PC-3 (cell line): ENCODE measurements around the gene SESTD1. TPM values are rescaled to one million over a fixed set of nuclear protein-coding genes. Genes with fewer than 3 reads are reported as not detected.

Experiments used
- ATAC-seq: fragments of 200-7000 bp; cut with Tn5 transposase; 2 replicates; pipeline ENCODE4 v1.9.1; 2020; ENCODE audit warnings: mild to moderate bottlenecking, moderate library complexity
- BruUV-seq: library from RNA; stranded (reverse); fragments of 400-500 nt; replicated peaks from 2 replicates; lab custom pipeline; 2021; lab: Mats Ljungman, UMichigan
- CTCF ChIA-PET: fragments of 300-600 bp; sonication (Branson Sonifier 250); formaldehyde crosslinking; loops from one replicate; lab custom pipeline; 2022; ENCODE audit warnings: antibody characterized with exemption; lab: Charles Lee
- POLR2A ChIA-PET: fragments of 300-600 bp; sonication (Branson Sonifier 250); formaldehyde crosslinking; loops from one replicate; lab custom pipeline; 2022; ENCODE audit warnings: antibody characterized with exemption; ENCODE audit not compliant: unreplicated experiment; lab: Charles Lee
- DNase-seq: peaks from one replicate; pipeline ENCODE4 v3.0.0-alpha.2; 2015
- H2AFZ ChIP-seq: fragments of 300-600 bp; sonication (generic); 2 replicates; pipeline ENCODE4 v1.6.0; 2016; ENCODE audit warnings: antibody characterized with exemption, low read length
- H3F3A ChIP-seq: fragments of 300-600 bp; sonication (generic); one replicate; pipeline ENCODE4 v1.6.0; 2017; ENCODE audit warnings: antibody characterized with exemption, low read length, control low read depth, mild to moderate bottlenecking; ENCODE audit not compliant: unreplicated experiment
- H3K27ac ChIP-seq: fragments of 300-600 bp; sonication (generic); 2 replicates; pipeline ENCODE4 v1.5.1; 2016; ENCODE audit warnings: mild to moderate bottlenecking, low read length
- H3K27me3 ChIP-seq: fragments of 300-600 bp; sonication (generic); 2 replicates; pipeline ENCODE4 v1.6.1; 2016; ENCODE audit warnings: low read length, mixed read lengths
- H3K36me3 ChIP-seq: fragments of 300-600 bp; sonication (generic); 2 replicates; pipeline ENCODE4 v1.6.1; 2016; ENCODE audit warnings: low read depth, mixed run types, low read length, mixed read lengths
- H3K4me1 ChIP-seq: fragments of 300-600 bp; sonication (generic); 2 replicates; pipeline ENCODE4 v1.5.1; 2016; ENCODE audit warnings: low read length; ENCODE audit not compliant: insufficient read depth
- H3K4me2 ChIP-seq: fragments of 300-600 bp; sonication (generic); 2 replicates; pipeline ENCODE4 v1.6.0; 2016; ENCODE audit warnings: low read length
- H3K4me3 ChIP-seq: fragments of 300-600 bp; sonication (generic); 2 replicates; pipeline ENCODE4 v1.5.1; 2016; ENCODE audit warnings: mild to moderate bottlenecking, low read length, mixed read lengths
- H3K79me2 ChIP-seq: fragments of 300-600 bp; sonication (generic); 2 replicates; pipeline ENCODE4 v1.6.1; 2017; ENCODE audit warnings: low read length, mixed read lengths
- H3K9ac ChIP-seq: fragments of 300-600 bp; sonication (generic); 2 replicates; pipeline ENCODE4 v1.6.0; 2016; ENCODE audit warnings: mild to moderate bottlenecking, low read length
- H3K9me2 ChIP-seq: fragments of 300-600 bp; sonication (generic); replicated peaks from 2 replicates; pipeline ENCODE4 v1.6.1; 2016; ENCODE audit warnings: mixed run types, low read length, mixed read lengths
- H3K9me3 ChIP-seq: fragments of 300-600 bp; sonication (generic); 2 replicates; pipeline ENCODE4 v1.6.1; 2016; ENCODE audit warnings: low read length, mixed read lengths
- H4K20me1 ChIP-seq: fragments of 300-600 bp; sonication (generic); 2 replicates; pipeline ENCODE4 v1.6.1; 2016; ENCODE audit warnings: low read length, mixed read lengths
- EZH2 ChIP-seq: fragments of 300-600 bp; sonication (generic); IDR thresholded peaks from one replicate; pipeline ENCODE4 v1.6.1; 2017; ENCODE audit warnings: antibody characterized with exemption, mild to moderate bottlenecking, low read length; ENCODE audit not compliant: unreplicated experiment
- EZH2phosphoT487 ChIP-seq: fragments of 300-600 bp; sonication (generic); IDR thresholded peaks from 2 replicates; pipeline ENCODE4 v1.6.1; 2018; ENCODE audit warnings: mild to moderate bottlenecking, antibody characterized with exemption, low read length, borderline replicate concordance
- intact Hi-C: fragments of 100-400 bp; cut with micrococcal nuclease; formaldehyde crosslinking; loops from 2 replicates; pipeline ENCODE4 v1.9.0; 2023
- total RNA-seq: library from RNA; depleted of rRNA; stranded (reverse); fragments of >200 nt; gene quantifications from 2 replicates; pipeline ENCODE4 v1.2.3, GENCODE V29; 2014
- TF ChIP-seq, protein P1 (sequence below): fragments of 300-600 bp; sonication (generic); conservative IDR thresholded peaks from 2 replicates; pipeline ENCODE4 v1.5.1; 2017; ENCODE audit warnings: antibody characterized with exemption, low read depth, mild to moderate bottlenecking, low read length

Gene SESTD1
- total RNA-seq, 1 experiment from 2014 or later: 12.2 TPM

DNA sequence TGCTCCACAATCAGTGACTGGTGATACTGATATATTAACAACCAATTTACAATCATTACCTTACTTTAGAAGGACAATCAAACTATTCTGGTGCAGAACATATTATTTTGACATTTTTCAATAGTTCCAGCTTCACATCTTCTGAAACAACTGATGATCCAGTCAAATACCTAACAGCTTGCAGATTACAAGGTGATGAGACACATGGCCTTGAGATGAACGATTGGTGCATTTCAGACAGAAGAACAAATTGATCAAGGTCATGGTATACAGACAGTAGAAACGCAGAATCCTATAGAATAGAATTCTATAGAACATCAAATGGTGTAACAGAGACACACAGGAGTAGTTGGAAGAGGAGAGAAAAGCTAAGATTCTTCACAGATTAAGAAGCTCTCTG is 24.8 kb downstream of the SESTD1 start:
- Histone ChIP-seq H3K27ac (peak overlapping the region; percentile 17; the same call in 1 of the 2 replicates), H2AFZ (no peak overlapping the region), H3K4me1 (peaks cover 62% of the 10 kb centered on the region), H3K9me3 (no peaks in the 10 kb centered on the region), H3K9ac (no peak overlapping the region), H3K4me3 (no peak overlapping the region), H3K9me2 (no peaks in the 10 kb centered on the region), H3F3A (peaks cover 6% of the 10 kb centered on the region), H4K20me1 (peaks cover 5% of the 10 kb centered on the region; the same call in 1 of the 2 replicates), H3K4me2 (peak overlapping the region; percentile 76), H3K36me3 (no peaks in the 10 kb centered on the region), H3K79me2 (peaks cover 76% of the 10 kb centered on the region), H3K27me3 (no peaks in the 10 kb centered on the region)
- TF ChIP-seq EZH2 (no peak), EZH2phosphoT487 (no peak)
- TF ChIP-seq, protein P1, sequence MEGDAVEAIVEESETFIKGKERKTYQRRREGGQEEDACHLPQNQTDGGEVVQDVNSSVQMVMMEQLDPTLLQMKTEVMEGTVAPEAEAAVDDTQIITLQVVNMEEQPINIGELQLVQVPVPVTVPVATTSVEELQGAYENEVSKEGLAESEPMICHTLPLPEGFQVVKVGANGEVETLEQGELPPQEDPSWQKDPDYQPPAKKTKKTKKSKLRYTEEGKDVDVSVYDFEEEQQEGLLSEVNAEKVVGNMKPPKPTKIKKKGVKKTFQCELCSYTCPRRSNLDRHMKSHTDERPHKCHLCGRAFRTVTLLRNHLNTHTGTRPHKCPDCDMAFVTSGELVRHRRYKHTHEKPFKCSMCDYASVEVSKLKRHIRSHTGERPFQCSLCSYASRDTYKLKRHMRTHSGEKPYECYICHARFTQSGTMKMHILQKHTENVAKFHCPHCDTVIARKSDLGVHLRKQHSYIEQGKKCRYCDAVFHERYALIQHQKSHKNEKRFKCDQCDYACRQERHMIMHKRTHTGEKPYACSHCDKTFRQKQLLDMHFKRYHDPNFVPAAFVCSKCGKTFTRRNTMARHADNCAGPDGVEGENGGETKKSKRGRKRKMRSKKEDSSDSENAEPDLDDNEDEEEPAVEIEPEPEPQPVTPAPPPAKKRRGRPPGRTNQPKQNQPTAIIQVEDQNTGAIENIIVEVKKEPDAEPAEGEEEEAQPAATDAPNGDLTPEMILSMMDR: no peak
- BruUV-seq: no TSS peak
- CTCF ChIA-PET: interaction anchor here (0.6 to 0.7 kb wide), 2 partner anchors 296 to 539 kb away, joined by 3 to 5 read pairs; no protein-coding TSS in a partner anchor
- no peak for ATAC-seq
- POLR2A ChIA-PET: no interaction called here
- intact Hi-C loops: loop anchor here (1.0 kb wide), 1 partner anchor 22 kb away; no protein-coding TSS in a partner anchor
- no peak for DNase-seq

DNA sequence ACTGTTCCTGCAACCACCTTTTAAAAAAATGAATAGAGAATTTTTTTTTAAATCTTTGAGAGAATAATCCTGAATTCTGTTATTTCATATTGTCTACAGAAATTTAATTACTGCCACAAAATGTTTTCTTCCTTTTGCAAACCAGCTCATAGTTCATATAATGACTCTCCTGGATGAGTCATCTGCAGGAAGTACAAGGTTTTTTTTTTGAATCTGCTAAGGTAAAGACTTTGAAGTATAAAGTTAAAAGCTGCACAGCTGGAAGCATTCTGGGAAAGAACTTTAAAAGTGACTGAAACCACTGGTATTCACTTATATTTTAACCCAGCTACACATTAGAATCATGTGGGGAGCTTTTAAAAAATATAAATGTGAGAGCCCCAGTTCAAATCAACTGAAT is 25.4 kb downstream of the SESTD1 start:
- no peaks in the 10 kb centered on the region for H3K9me3 ChIP-seq
- H3K79me2 ChIP-seq: peaks cover 76% of the 10 kb centered on the region
- peak overlapping the region; percentile 8; the same call in 1 of the 2 replicates for H3K9ac ChIP-seq
- H3K4me2 ChIP-seq: peak overlapping the region; percentile 76
- no peaks in the 10 kb centered on the region for H3K9me2 ChIP-seq
- DNase-seq (peak; percentile 80), ATAC-seq (peak; percentile 65)
- intact Hi-C loops: loop anchor here (1.0 kb wide), 1 partner anchor 23 kb away; no protein-coding TSS in a partner anchor
- H3K27ac ChIP-seq: peak overlapping the region; percentile 60
- H3K4me3 ChIP-seq: peak overlapping the region; percentile 33; the same call in 1 of the 2 replicates
- TF ChIP-seq, protein P1: no peak
- no peak for TF ChIP-seq EZH2
- TF ChIP-seq EZH2phosphoT487: no peak
- BruUV-seq: no TSS peak
- no peak overlapping the region for H2AFZ ChIP-seq
- peaks cover 5% of the 10 kb centered on the region; the same call in 1 of the 2 replicates for H4K20me1 ChIP-seq
- peaks cover 6% of the 10 kb centered on the region for H3F3A ChIP-seq
- ChIA-PET POLR2A (no interaction called here), CTCF (interaction anchor here (0.6 to 0.7 kb wide), 3 partner anchors 14 to 539 kb away, joined by 3 to 5 read pairs (median 3); no protein-coding TSS in a partner anchor)
- H3K4me1 ChIP-seq: peaks cover 62% of the 10 kb centered on the region
- no peaks in the 10 kb centered on the region for H3K27me3 ChIP-seq
- no peaks in the 10 kb centered on the region for H3K36me3 ChIP-seq

DNA sequence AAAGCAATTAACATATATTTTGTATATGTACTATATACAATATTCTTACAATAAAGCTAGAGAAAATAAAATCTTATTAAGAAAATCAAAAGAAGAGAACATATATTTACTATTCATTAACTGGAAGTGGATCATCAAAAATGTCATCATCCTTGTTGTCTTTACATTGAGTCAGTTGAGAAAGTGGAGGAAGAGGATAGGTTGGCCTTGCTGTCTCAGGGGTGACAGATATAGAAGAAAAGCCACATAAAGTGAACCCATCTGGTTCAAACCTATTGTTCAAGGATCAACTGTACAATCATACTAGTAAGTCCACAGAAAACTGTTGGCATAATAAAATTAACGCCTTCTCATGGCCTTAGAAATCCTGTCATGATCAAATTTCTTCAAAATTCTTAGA is 26.6 kb downstream of the SESTD1 start:
- H3K4me2 ChIP-seq: 0 out of 2 replicates have a peak overlapping the region, but pooled peaks have one; percentile 76
- intact Hi-C loops: no loop called here
- no peak overlapping the region for H2AFZ ChIP-seq
- peaks cover 6% of the 10 kb centered on the region for H3F3A ChIP-seq
- no TSS peak for BruUV-seq
- H3K9ac ChIP-seq: no peak overlapping the region
- ATAC-seq (no peak), DNase-seq (peak; percentile 31)
- ChIA-PET POLR2A (interaction anchor here (0.6 kb wide), 1 partner anchor 218 kb away, joined by 3 read pairs; no protein-coding TSS in a partner anchor), CTCF (no interaction called here)
- no peak overlapping the region for H3K4me3 ChIP-seq
- no peaks in the 10 kb centered on the region for H3K36me3 ChIP-seq
- H3K27ac ChIP-seq: no peak overlapping the region
- peaks cover 66% of the 10 kb centered on the region for H3K4me1 ChIP-seq
- H3K79me2 ChIP-seq: peaks cover 76% of the 10 kb centered on the region
- no peaks in the 10 kb centered on the region for H3K9me3 ChIP-seq
- H3K9me2 ChIP-seq: no peaks in the 10 kb centered on the region
- no peaks in the 10 kb centered on the region for H3K27me3 ChIP-seq
- H4K20me1 ChIP-seq: peaks cover 5% of the 10 kb centered on the region; the same call in 1 of the 2 replicates
- no peak for TF ChIP-seq EZH2phosphoT487
- TF ChIP-seq, protein P1: no peak
- TF ChIP-seq EZH2: no peak
